ENCODE data around the gene DGKA. TPM values are rescaled to one million over a fixed set of nuclear protein-coding genes. Genes with fewer than 3 reads are reported as not detected.
"Not testable (repeated sequence)": the region's sequence is repeated elsewhere in the genome, so short reads cannot be mapped to it uniquely, and the experiment has no call there.

DGKA gene
- total and polyA plus RNA-seq, 2 of the 4 experiments (the other 2 are of a cell fraction): 71.9 to 75.1 TPM

DNA sequence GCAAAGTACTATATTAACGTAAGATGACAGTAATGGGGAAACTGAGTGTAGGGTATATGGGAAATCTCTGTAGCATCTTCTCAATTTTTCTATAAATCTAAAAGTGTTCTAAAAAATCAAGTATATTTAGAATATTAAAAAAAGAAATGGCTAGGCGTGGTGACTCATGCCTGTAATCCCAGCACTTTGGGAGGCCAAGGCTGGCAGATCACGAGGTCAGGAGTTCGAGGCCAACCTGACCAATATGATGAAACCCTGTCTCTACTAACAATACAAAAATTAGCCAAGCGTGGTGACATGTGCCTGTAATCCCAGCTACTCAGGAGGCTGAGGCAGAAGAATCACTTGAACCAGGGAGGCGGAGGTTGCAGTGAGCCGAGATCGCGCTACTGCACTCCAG, 7.3 kb upstream of the DGKA start:
- H3K4me3 ChIP-seq (ENCODE audit: insufficient read depth, low read depth, low read length); BruUV-seq (replicated peaks); H3K18ac ChIP-seq (ENCODE audit: low read depth, low read length); H2AFZ ChIP-seq (replicated peaks; ENCODE audit: low read length, poor library complexity); H2AK9ac ChIP-seq (replicated peaks; ENCODE audit: low read depth, low read length, poor library complexity); H2BK5ac ChIP-seq (ENCODE audit: low read depth, low read length, poor library complexity, severe bottlenecking); H4K20me1 ChIP-seq (ENCODE audit: insufficient read depth, low read length); ATAC-seq (ENCODE audit: low read depth); H3K27me3 ChIP-seq (ENCODE audit: control insufficient read depth, insufficient read depth, low read length); H3K9me3 ChIP-seq (ENCODE audit: control insufficient read depth, insufficient read depth, low read length); H4K8ac ChIP-seq (ENCODE audit: low read depth in 2 of 2, low read length in 2 of 2); CTCF ChIA-PET; H2BK20ac ChIP-seq (ENCODE audit: low read depth, low read length); H2AK5ac ChIP-seq (ENCODE audit: low read depth, low read length); H4K5ac ChIP-seq (ENCODE audit: low read depth, low read length); H4K91ac ChIP-seq (ENCODE audit: insufficient read depth, low read depth, low read length); H3K27ac ChIP-seq (ENCODE audit: insufficient read depth, low read length); H3K56ac ChIP-seq (ENCODE audit: extremely low read depth, insufficient read depth, low read length); H3K4me1 ChIP-seq (ENCODE audit: control insufficient read depth, insufficient read depth, low read length); H3K4me2 ChIP-seq (ENCODE audit: low read depth, low read length); H3K14ac ChIP-seq (replicated peaks; ENCODE audit: low read depth, low read length); H2BK15ac ChIP-seq (ENCODE audit: low read depth, low read length); DNase-seq; H3K23ac ChIP-seq (ENCODE audit: low read depth, low read length); H2BK120ac ChIP-seq (ENCODE audit: low read depth, low read length); intact Hi-C loops (cut with micrococcal nuclease); dilution Hi-C loops (cut with HindIII; ENCODE audit: low sequenced_read_pairs, unreplicated experiment); H3K9ac ChIP-seq (ENCODE audit: low read depth, low read length); H3K36me3 ChIP-seq (ENCODE audit: control insufficient read depth, insufficient read depth, low read length); H3K4ac ChIP-seq (ENCODE audit: low read depth, low read length): not testable (repeated sequence)
- POLR2A ChIA-PET (ENCODE audit: unreplicated experiment): interaction anchor here (0.7 kb wide), 1 partner anchor 367 kb away, joined by 4 read pairs; no protein-coding TSS in a partner anchor
- in situ Hi-C loops (cut with MboI; ENCODE audit: low sequenced_read_pairs): loop anchor here (10.0 kb wide), 1 partner anchor 99 kb away; the partner anchor contains the start of gene DNAJC14
- Histone ChIP-seq H3K9me1 (ENCODE audit: insufficient read depth, low read length) (peaks cover 14% of the 10 kb centered on the region; the same call in 1 of the 2 replicates), H3K79me1 (ENCODE audit: low read depth in 1 of 2, low read length in 2 of 2) (peaks cover 37 to 70% of the 10 kb centered on the region in 2 experiments)
- WGBS, 2 experiments (ENCODE audit: extremely low coverage in 2 of 2, insufficient read length in 1 of 2): 100% methylated on average over 3 of the region's 9 CpGs; no CpG with 5 or more reads in 1 of the 2 experiments

Measured in IMR-90 (cell line).